SK-MEL-5 (cell line): ENCODE results near the gene CALML6. TPM values are rescaled to one million over a fixed set of nuclear protein-coding genes. Genes with fewer than 3 reads are reported as not detected.
A peak's percentile ranks its signal among the peaks of the same experiment; 100 is the strongest.
"Not testable (repeated sequence)": the region's sequence is repeated elsewhere in the genome, so short reads cannot be mapped to it uniquely, and the experiment has no call there.

Experiments used
- DNase-seq: peaks from one replicate; pipeline ENCODE4 v3.0.0-alpha.2; 2016; ENCODE audit warnings: low read depth, low spot score
- in situ Hi-C: cut with HindIII; loops from 2 replicates; pipeline ENCODE4 v1.10.0; 2016; ENCODE audit warnings: low sequenced_read_pairs, high pct_unique_total_duplicates, low pct_unique_long_range_greater_than_20kb
- polyA plus RNA-seq, 2 experiments: library from polyadenylated mRNA; depleted of rRNA; stranded (reverse); fragments of >200 nt; gene quantifications; 2 replicates each; pipeline ENCODE4 v1.2.3, GENCODE V29; 2015
- total RNA-seq: library from RNA; depleted of rRNA; stranded (reverse); fragments of >200 nt; shearing (Covaris generic); gene quantifications from 2 replicates; pipeline ENCODE4 v1.2.3, GENCODE V29; 2014; rRNA removed

Gene CALML6, protein sequence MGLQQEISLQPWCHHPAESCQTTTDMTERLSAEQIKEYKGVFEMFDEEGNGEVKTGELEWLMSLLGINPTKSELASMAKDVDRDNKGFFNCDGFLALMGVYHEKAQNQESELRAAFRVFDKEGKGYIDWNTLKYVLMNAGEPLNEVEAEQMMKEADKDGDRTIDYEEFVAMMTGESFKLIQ
- total RNA-seq: 0.08 and 0.67 TPM in 2 replicates
- polyA plus RNA-seq (2015; cell fraction: cytosol; rRNA removed): not detected in 2 replicates
- 3.6 and 4.6 TPM in 2 replicates for polyA plus RNA-seq (2015; cell fraction: nucleus; rRNA removed)

DNA sequence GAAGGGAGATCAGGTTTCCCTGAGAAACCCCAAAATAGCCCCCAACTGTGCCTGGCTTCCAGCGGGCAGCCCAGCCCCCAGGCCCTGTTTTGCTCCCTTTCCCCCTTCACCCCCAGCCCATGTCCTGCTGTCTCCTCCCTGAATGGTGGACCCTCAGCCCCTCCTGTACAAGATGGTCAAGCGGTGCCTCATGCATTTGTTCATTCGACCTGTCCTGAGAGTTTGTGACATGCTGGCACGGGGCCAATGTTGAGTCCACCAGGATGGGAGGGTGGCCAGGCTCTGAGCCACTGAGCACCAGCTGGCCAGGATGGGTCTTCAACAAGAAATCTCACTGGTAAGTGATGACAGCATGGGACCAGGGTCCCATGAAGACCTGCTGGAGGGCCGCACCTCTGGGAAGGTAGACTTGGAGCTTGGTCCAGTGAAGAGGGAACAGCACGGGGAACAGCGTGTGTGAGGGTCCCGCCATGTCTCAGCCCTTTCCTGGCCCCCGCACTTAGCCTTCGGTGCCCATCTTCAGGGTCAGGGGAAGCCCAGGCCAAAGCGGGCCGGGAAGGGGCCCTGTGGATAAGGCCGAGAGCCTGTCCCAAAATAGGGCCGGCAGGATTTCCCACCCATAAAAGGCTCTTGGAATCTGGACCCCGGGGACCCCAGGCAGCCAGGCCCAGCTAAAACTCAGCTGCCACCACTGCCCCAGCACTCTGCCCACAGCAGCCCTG is at the start of gene CALML6:
TSS of gene CALML6 (plus strand) at position 290 of the 722 bp plus-strand sequence. CDS start at position 311, 21 bp downstream.
- no peak for DNase-seq
- in situ Hi-C loops: no loop called here

DNA sequence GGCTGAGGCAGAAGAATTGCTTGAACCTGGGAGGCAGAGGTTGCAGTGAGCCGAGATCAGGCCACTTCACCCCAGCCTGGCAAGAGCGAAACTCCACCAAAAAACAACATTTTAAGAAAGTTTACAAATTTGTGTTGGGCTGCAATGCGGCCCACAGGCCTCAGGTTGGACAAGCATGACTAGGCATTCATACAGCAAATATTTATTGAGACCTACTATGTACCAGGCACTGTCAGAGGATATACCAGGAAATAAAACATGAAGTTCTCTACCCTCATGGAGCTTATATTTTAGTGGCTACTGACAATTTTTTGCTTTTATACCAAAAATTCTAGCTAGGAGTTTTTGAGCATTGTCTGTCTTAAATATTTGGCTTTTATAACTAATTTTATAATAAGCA is 47.9 kb upstream of the CALML6 start:
- in situ Hi-C loops: no loop called here
- no peak for DNase-seq

DNA sequence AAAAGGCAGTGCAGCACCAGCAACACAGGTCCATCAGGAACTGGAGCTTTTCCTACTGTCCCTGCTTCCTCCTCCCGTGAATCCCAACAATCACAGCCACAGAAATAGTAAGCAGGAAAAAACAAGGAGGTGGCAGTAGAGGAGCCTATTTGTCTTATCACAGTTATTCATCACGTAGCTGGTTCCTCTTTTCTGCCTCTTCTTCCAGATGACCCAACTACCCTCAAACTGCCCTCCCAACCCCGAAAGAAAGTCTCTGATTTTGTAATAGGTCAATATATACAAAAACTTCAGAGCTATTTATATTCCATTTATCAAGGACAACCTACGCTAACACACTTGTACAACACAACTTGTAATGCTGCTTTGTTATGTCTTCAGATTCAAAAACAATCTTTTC is 45.6 kb upstream of the CALML6 start:
- DNase-seq: no peak
- in situ Hi-C loops: no loop called here

DNA sequence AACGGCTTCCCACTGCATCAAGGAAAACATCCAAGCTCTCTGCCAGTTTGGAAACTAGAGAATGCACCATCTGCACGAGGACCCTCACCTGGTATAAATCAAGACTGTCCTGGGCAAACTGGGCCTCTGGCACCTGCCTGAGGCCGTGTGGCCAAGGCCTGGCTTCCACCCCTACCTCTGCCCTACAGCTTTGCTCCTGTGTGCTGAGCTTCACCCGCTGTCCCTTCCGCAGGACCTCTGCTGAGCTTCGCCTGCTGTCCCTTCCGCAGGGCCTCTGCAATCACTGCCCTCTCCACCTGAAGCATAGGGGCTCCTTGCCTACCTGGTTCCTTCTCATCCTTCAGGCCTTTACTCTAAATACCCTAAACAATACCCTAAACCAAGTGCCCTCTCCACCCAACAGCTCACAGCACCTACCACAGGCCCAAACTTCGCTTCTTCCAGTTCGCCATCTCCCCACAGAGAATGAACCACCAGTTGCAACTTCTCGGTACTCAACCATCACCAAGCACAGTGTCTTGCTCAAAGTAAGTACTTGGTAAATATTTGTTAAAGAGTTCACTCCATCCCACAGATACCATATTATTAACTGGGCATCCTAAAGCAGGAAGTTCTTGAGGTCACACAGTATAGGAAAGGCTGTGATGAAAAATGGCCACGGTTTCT is 42.6 kb upstream of the CALML6 start:
- no peak for DNase-seq
- in situ Hi-C loops: no loop called here

DNA sequence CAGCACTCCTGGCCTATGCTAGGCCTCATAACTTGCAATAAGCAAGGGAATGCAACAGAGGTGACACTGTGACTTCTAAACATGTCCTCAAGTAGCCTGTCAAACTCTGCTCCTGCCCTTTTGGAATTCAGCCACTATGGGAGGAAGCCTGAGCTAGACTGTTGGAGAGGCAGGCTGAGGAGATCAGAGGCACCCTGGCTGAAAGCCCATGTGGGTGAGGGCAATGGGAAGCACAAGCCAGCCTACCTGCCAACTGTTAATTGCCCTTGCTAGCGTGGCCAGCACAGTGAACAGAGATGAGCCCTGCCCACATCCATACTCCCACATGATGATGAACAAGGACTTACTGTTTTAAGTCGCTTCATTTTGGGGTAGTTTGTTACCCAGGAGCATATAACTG is 41.9 kb upstream of the CALML6 start:
- in situ Hi-C loops: no loop called here
- no peak for DNase-seq

DNA sequence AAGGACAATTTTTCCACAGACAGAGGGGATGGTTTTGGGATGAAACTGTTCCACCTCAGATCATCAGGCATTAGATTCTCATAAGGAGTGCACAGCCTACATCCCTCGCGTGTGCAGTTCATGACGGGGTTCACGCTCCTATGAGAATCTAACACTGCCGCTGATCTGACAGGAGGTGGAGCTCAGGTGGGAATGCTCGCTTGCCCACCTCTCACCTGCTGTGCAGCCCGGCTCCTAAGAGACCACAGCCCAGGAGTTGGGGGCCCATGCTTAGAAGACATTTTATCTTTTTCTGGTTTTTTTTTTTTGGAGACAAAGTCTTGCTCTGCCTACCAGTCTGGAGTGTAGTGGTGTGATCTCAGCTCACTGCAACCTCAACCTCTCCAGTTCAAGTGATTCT is 40.2 kb upstream of the CALML6 start:
- in situ Hi-C loops: no loop called here
- DNase-seq: no peak

DNA sequence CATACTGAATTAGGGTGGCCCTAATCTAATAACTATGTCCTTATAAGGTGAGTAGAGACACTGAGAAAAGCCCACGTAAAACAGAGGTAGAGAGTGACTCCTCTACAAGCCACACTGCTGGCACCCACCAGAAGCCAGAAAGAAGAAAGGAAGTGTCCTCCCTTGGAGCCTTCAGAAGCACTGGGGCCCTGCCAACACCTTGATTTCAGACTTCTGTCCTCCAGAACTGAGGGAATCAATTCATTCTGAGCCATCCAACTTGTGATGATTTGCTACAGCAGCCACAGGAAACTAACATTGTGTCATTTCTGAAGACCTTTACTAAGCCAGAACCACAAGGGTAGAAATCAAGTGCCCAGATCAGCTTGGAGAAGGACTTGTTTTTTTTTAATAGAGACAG is 39.1 kb upstream of the CALML6 start:
- in situ Hi-C loops: no loop called here
- DNase-seq: no peak

DNA sequence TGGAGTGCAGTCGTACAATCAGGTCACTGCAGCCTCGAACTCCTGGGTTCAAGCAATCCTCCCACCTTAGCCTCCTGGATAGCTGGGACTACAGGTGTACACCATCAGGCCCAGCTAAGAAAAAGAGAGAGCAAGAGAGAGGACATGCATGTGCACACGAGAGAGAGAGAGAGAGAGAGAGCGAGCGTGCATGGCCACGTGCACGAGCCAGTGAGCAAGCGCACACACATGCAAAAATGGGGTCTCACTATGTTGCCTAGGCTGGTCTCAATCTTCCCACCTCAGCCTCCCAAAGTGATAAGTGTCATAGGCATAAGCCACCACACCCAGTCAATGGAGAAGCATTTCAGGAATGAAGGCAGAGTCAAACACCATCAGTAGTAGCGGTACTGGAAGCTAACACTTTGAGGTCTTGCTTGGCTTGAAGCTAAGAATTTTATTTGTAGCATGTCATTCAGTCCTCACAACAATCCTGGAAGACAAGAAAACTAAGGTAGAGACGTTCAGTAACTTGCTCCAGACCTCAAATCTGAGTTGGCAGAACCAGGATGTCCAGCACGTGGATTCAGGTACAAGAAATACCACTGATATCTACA is 38.6 kb upstream of the CALML6 start:
- DNase-seq: no peak
- in situ Hi-C loops: no loop called here

DNA sequence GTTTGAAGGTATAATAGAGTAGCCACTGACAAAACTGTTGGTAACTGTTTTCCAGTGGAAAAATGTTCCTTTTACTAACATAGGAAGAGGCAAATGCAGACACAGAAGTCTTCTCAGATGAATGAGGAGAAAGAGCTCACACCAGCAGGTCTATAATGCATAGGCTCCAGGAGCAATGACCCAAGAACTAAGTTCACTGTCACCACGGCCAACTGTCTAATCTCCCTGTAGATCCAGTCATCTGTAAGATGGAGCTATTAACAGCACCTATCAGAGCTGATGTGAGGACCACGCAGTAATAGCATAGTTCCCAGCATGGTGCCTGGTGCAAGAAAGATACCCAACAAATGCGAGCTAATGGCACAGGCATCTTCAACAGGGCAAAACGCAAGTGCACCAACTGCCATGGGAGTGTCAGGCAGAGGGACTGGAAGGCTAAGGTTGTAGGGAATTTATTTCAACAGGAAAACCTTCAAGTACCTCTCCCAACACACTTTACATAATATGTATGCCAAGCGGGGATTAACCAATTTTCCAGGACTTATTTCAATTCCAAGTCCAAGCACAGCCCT is 37.1 kb upstream of the CALML6 start:
- in situ Hi-C loops: no loop called here
- no peak for DNase-seq

DNA sequence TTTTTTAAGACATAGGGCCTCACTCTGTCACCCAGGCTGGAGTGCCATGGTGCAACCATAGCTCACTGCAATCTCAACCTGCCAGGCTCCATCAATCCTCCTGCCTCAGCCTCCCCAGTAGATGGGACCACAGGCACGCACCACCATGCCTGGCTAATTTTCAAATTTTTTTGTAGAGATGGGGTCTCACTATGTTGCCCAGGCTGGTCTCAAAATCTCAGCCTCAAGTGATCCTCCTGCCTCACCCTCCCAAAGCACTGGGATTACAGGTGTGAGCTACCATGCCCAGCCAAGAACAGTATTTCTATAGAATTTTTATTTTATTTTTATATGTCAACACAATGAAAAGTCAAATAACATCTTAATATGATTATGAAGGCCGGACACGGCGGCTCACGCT is 35.1 kb upstream of the CALML6 start:
- no peak for DNase-seq
- in situ Hi-C loops: no loop called here

DNA sequence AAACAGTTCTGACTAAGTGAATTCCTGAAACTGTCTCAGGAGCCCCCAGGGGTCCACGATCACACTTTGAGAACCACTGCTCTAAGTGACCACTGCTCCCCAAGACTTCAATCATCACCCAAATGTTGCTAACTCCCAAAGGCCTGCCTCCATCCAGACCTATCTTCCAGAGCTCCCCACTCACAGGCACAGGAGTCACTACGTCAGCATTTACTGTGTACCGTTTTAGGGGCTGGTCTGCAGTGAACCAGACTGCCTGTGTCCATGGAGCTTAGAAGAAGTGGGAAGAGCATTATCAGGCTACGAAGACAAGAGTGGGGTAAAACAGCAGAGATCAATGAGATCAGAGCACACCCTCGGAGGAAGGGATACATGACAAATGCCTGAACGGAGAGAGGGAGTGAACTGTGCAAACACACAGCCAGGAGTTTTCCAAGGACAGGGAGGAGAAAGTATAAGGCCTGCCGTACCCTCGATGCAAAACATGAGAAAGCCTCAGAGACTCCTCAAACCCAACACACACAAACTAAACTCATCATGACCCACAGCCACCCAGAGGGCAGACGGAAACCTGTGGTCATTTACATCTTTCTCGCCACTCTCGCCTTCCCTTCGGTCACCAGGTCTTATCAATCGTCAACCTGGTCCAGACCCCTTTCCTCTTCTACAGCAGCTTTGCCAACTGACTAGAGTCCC is 34.3 kb upstream of the CALML6 start:
- no peak for DNase-seq
- in situ Hi-C loops: no loop called here

DNA sequence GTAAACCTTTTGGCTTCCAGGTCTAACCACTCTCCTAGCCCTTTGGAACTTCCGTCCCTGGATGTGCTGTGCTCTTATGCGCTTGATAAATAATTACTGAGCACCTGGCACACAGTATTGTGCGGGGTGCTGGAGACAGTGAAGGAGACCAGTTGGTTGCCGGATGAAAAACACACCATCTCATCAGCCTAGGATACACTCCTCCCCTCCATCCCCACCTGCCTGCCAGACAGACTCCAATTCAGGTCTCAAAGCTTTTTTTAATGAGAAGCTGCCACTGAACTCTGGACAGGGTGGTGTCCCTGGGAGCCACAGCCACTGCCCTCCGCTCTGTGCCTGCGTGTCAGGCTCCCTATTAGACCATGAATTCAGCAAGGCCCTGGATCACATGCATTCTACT is 33.3 kb upstream of the CALML6 start:
- no peak for DNase-seq
- in situ Hi-C loops: no loop called here

DNA sequence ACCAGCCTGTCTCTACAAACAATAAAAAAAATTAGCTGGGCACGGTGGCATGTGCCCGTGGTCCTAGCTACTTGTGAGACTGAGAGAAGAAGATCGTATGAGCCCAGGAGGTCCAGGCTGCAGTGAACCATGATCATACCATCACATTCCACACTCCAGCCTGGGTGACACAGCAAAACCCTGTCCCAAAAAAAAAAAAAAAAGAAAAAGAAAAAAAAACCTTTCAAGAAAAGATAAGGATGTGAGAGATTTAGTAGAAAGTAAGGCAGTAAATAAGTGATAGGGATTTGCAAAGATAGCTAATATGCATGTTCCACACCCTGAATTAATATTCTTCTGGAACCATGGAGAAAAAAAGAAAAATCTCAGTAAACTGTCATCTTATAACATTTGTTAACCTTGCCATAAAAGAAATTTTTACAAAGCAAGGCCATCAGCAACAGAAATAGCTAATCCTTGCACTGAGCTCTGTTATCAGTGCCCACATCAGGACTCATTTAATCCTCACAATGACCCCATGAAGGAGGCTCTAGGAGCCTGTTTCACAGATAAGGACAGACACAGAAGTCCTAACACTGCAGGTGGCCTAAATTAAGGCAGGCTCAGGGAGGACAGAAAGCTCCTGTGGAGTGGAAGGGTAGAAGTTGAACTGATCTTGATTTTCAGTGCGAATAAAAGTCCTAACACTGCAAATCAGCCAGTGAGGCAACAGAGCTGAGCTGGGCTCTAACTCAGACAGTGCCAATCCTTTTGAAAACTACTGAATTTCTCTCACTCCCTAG is 31.8 kb upstream of the CALML6 start:
- in situ Hi-C loops: no loop called here
- DNase-seq: no peak

DNA sequence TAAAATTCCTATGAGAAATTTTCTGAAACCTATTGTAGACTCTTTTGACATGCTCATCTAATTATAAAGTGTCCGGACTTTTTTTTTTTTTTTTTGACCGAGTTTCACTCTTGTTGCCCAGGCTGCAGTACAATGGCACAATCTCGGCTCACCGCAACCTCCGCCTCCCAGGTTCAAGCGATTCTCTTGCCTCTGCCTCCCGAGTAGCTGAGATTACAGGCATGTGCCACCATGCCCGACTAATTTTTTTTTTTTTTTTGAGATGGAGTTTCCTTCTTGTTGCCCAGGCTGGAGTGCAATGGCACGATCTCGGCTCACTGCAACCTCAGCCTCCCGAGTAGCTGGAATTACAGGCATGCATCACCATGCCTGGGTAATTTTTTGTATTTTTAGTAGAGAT is 31.2 kb upstream of the CALML6 start:
- DNase-seq, in situ Hi-C loops: not testable (repeated sequence)

DNA sequence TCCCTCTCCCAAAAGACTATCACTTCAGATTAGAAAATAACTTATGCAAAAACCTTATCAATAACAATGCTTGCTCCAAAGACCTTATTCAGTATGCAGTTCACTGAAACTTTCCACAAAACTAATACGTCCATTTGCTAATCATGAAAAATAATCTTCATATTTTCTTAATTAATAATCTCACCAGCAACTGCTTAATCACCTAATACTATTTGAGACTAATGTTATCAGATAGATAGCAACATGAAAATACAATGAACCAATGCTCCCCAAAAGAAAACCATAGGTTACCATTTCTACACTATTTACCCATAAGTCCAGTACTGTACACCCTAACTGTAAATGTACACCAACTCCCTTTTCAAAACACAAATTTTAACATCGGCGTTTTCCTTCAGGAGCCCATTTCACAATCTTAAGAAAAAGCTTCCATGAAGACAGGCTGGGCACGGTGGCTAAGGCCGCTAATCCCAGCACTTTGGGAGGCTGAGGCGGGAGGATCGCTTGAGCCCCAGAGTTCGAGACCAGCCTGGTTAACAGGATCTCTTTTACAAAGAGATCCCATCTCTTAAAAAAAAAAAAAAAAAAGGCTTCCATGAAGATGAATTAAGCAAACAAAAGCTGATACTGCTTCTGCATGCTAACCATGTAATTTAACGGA is 25.8 kb upstream of the CALML6 start:
- in situ Hi-C loops: no loop called here
- no peak for DNase-seq

DNA sequence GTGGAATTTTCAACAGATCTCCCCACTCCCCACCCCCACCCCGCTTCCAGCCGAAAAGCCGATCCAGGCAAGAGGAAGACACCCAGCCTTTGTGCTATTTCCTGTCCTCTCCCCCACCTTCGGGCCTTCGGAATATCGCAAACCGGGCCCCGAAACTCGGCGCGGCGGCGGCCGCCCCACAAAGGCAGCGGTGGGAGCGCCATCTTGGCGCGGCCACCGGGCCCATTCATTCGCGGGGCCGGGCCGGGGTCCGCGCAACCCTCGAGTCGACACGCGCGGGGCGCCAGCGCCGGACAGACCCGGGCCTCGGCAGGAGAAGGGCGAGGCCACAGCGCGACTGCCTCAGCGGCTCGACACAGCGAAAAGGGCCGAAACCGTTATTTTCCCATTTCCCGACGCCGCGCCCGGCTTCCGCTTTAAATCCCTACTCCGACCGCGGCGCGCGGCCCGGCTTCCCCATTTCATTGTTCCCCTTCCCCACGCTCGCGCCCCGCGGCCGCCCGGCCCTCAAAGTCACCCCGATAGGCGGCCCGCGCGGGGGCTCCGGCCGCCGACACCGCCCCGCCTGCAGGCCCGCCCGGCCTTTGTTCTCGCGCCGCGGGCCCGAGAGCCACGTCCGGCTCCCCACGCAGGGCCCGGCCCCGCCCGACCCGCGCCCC is 25.1 kb upstream of the CALML6 start:
- in situ Hi-C loops: no loop called here
- DNase-seq: peak; percentile 14
